GM19468 (cell line): ENCODE measurements around the gene TLR9.

Experiments
- ATAC-seq: cut with Tn5 transposase; IDR thresholded peaks from one replicate; pipeline ENCODE4 v1.9.1; 2021; ENCODE audit warnings: mild to moderate bottlenecking, moderate library complexity, moderate number of reproducible peaks; ENCODE audit not compliant: unreplicated experiment; ENCODE audit errors: extremely low read depth

TLR9 gene

DNA sequence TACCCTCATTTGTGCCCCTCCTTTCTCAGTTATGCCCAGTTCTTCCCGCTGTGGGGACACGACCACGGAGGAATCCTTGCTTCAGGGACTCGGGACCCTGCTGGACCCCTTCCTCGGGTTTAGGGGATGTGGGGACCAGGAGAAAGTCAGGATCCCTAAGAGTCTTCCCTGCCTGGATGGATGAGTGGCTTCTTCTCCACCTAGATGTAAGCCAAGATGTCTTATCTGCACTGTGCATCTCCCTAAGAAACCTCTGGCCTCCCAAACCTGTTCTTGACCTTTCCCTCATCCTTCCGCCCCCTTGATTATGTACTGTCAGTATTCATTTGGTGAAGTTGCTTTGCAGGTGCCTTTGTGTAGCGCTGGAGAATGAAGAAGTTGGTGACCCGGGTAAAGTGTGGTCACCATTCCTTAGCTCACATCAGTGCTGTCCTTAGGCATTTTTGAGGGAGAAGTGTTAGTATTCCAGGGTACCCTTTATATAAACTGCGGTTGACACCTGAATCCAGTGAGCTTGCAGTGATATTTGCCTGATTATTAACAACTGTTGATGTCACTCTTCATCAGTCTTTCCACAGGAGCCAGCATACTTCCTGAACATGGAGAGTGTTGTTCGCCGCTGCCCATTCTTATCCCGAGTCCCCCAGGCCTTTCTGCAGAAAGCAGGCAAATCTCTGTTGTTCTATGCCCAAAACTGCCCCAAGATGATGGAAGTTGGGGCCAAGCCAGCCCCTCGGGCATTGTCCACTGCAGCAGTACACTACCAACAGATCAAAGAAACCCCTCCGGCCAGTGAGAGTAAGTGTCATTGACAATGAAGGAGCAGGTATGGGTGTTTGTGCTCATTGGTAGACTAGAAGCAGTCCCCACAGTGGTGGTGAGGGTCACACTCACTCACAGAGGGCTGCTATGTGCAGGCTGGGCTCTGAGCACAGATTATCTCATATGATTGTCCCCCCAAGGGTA is 26.5 kb downstream of the TLR9 start:
- ATAC-seq, result no peak

DNA sequence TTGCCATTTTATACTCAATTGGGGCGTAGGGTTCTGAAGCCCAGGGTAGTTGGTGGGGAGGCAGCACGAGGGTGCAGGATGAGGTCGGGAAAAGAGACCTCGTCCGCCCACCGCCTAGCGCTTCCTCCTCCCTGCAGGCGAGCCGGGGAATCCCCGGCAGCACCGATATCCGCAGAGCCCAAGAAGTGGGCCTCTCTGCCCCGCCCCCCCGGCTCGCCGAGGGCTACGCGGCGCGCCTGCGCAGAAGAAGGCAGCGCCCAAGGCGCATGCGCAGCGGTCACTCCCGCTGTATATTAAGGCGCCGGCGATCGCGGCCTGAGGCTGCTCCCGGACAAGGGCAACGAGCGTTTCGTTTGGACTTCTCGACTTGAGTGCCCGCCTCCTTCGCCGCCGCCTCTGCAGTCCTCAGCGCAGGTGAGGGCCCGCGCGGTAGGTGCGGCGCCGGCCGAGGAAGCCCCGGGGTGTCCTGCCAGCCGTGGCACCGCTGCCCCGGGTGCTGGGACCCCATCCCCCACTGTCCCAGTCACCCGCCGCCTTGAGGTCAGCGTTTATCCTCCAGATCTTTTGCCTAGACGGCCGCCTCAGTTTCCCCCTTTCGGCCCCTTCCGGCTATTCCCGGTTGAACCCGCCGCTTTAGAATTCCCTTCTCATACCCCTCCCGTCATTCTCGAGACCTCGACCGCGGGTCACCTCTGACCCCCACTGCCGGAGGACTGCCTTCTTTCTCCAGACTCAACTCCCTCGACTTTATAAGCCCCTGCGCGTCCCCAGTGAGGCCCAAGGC is 27.4 kb downstream of the TLR9 start, which contains the start of gene ALAS1:
Gene ALAS1 (plus strand): TSS at position 319 of the 784 bp plus-strand sequence. CDS start 1,082 bp downstream, outside the sequence.
- peak; percentile 77 for ATAC-seq

DNA sequence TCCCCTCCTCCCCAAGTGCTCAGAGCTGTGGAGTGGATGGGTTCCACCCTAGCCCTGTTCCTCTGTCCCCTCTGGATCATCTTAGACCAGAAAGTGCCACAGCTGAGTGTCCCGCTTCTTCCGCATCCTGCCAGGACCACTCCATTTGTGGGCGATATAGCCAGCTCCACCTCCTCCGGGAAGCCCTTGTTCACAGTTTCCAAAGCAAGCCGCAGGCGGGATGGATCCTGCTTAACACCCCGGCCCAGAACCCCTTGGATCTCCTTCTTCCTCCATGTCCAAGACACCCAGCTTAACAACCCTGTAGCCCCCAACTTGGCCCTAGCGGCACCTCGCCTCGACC is 28.0 kb downstream of the TLR9 start:
- no peak for ATAC-seq

DNA sequence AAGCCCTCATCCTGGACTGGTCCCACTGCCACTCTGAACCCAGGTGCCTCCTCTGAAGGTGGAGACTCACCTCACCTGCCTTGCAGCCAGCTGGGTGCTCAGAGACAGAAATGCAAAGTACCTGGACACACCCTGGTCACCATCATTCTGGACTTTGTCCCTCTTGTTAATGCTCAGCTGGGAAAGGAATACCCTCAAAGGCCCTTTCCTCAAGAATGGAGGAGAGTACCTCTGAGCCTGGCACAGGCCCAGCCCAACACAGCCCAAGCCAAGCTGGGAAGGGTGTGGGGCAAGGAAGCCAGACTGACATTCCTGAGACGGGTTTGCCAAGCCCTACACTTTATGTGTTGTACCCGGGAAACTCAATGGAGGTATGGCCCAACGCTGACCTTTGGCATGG is 28.5 kb downstream of the TLR9 start:
- no peak for ATAC-seq

DNA sequence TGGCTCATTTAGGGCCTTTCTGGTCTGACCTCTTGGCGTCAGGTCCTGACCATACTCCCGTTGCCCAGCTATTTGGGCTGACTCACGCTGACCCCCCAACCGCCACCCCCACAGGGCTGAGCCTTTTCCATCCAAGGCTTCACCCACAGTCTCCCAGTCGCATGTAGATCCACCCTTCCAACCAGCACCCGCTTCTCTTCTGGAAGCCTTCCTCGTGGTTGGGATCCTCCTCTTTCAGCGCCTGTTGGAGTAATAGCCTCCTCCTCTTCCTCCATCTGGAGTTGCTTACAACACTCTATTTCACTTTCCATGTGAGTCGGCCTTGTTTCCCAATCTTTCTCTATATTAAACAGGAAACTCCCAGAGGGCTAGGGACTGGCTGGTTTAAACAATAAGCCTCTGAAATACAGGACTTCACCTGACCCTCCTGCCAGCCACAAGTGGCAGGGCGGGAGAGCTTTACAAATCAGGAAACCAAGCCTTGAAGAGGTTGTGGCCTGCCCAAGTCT is 29.6 kb downstream of the TLR9 start:
- ATAC-seq, result no peak

DNA sequence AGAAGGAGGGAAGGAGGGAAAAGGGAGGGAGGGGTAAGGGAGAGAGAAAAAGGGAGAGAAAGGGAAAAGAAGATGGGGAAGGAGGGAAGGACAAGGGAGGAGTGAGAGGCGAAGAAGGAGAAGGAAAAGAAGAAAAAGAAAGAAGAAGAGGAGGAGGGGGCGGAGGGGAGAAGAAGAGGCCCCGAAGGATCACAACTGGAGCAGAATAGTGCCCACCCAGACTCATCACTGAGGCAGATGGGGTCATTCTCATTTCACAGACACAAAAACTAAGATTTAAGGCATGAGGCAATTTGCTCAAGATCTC is 30.2 kb downstream of the TLR9 start:
- ATAC-seq, result no peak

DNA sequence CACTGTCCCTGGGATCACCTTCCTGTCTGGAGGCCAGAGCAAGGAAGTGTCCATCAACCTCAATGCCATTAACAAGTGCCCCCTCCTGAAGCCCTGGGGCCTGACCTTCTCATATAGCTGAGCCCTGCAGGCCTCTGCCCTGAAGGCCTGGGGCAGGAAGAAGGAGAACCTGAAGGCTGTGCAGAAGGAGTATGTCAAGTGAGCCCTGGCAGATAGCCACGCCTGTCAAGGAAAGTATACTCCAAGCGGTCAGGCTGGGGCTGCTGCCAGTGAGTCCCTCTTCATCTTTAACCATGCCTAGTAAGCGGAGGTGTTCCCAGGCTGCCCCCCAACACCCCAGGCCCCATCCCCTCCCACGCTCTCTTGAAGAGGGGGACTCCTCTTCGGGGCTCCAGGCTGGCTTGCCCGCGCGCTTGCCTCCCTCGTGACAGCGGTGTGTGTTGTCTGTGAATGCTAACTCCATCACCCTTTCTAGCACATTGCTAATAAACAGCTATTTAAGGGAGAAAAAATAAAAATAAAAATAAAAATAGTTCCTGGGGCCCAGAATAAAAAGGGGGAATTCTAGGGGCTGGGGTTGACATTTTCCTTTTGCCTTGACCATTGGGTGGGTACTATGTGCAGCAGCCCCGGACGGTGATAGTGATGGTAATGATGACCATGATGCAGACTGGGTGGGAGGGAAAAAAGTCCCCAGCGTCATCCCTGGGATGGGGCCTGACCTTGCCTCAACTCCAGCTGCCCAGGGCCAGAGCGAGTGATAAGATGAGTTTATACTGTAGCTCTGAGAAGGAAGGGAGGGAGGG is 30.8 kb downstream of the TLR9 start:
- no peak for ATAC-seq

DNA sequence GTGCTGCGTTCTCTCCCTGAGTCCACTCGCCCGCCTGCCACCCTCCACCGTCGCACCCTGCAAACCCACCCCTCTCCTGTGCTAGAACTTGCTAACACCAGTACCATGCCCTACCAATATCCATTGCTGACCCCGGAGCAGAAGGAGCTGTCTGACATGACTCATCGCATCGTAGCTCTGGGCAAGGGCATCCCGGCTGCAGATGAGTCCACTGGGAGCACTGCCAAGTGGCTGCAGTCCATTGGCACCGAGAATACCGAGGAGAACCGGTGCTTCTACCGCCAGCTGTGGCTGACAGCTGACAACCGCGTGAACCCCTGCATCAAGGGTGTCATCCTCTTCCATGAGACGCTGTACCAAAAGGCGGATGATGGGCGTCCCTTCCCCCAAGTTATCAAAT is 32.4 kb downstream of the TLR9 start:
- no peak for ATAC-seq

DNA sequence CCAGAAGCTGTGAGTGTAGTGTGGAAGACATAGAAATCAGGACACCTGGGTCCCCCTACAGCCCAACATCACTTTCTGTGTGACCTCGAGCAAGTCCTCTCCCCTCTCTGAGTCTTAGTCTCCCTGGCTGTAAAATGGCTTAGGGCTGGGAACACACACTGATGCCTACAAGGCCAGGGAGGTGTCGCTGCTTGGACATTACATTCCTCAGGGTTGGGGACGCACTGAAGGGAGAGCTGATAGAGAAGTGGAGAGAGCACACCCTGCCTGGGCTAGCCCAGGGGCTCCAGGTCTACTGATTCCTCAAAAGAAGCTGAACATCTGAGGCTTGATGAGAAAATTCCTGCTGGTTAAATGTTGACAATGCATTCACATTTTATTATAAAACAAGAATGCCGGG is 33.8 kb downstream of the TLR9 start:
- ATAC-seq, result no peak

DNA sequence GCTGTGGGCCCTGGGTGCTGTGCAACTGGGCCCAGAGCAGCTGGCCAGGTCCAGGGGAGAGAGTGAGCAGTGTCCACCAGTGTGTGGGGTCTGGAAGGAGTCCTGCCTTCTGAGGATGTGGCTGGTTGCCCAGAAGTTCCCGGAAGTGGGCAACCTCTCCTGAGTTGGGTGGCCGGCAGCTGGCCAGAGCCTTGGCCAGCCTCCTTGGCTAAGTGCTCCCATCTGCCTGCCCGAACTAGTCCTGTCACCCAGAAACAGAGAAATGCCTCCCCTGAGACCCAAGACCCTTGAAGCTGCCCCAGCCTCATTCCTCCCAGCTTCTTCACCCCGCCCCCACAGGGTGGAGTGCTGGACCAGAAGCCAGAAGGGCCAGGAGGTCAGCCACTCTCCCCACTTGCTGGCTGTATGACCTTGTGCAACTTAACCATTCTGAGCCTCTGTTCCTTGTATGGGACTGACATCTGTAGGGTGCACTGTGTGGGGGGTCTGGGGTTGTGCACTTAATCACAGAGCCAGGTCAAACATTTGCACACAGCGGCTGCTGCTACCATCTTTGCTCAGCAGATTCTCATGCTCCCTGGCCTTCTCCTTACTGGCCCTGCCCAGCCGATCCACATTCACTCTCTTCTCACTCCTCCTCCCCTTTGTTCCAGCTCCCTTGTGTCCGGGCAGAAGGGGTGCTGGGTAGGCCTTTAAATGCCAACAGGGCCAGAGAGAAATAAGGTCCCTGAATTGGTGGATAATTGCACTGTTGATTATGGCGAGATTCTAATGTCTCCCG is 35.0 kb downstream of the TLR9 start:
- ATAC-seq, result no peak

DNA sequence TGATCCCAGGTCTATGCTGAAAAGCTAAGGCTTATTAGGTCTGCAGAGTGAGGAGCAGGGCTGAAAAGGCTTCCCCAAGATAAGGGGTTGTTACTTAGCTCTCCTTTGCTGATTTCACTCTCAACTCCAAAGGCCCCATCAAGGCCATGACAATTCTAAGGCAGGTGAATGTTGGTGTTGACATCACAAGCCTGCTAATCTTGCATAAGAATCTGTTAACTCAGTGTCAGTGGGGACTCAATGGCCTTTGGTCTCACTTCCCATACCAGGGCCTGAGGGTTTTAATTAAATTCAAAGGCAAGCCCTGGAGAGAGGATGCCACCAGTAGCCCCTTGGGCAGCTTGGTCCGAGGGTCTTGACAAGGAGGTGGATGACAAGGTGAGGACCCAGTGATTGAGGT is 36.9 kb downstream of the TLR9 start:
- no peak for ATAC-seq

DNA sequence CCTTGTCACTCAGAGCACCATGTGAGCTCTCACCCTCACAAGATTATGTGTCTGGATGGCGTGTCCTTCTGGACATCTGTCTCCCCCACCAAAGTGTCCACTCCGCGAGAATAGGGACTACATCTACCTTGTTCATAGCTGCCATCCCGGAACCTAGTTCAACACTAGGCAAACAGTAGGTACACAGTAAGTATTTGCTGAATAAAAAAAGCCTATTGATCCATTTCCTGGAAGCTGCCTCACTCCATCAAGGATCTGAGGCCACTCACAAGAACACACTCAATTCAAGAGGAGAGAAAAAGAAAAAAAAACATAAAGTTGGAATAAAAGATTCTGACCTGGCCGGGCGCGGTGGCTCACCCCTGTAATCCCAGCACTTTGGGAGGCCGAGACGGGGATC is 38.7 kb downstream of the TLR9 start:
- ATAC-seq, result no peak

DNA sequence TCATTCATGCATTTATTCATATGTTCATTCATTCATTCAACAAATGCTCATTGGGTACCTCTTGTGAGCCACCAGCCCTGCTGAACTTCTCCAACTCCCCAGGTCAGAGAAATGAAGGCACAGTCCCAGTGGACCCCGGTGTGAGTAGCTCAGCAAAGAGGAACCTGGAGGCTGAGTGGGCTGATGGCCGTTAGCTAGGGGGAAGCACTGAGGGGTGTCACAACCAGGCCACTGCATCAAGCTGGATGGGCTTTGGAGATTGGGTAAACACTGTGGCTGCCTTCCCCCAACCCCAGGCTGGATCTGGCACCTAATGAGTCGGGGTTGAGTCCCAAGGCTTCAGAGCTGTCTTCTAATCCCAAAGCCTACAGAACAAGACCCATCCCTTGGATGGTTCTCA is 39.6 kb downstream of the TLR9 start:
- ATAC-seq, result no peak

DNA sequence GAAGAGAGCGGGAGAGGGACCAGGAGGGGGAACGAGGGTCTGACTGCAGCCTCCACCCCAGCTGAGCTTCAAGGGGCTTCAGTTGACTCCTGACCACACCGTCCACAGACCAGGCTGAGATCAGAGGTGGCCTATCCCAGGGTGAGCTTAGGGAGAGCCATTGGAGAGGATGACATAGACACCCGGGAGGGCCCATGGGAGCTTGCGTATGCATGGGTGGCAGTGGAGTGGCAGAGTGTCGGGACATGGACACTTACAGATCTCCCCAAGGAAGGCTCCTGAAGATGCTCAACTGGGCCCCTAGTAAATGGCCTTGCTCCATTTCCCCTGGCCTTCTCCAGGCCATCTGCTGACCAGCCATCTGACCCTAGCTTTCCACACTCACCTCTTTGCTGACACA is 40.1 kb downstream of the TLR9 start:
- no peak for ATAC-seq

DNA sequence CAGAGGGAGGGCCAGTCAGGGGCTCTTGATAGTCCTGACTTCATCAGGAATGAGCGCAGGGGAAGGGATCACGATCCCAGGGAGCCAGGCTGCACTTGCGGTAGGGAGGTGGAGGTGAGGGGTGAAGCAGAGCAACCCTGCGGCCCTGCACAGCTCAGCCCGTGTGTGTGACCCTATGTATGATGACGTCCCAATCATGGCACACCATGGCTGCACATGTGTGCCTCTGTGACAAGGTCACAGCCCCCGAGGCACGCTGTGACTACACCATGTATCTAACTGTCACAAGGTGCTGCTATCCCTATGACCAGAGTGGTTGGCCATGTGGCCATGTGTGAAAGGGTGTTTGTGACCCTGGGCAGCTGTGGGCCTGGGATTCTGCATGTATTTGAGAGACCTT is 40.8 kb downstream of the TLR9 start:
- no peak for ATAC-seq

DNA sequence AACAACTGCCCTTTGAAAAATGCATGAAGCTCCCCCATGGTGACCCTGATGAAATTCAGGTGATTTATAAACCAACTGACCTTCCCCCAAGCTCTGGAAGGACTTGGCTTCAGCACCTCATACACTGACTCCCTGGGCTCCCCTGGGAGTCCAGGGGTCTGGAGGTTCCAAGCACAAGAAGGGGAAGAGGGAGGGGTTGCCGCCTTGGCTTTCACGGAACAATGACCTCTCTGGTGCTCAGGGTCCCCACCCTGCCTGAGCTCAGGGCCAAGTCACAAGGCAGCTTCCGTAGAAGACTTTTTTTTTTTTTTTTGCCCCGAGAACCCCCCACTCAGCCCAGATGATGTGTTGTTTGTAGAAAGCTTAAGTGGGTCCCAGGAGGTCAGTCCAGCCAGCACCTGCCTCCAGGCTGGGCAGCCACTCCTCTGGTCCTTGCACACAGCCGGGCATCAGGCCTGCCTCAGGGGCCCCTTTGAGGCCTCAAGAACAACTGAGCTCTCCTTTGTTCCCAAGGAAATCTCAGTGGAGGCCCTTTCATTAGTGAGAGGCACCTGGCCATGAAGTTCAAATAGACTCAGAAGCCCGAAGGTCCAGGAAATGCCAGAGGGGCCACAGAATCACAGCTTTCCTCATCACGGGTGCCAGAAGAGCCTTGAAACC is 41.5 kb downstream of the TLR9 start:
- no peak for ATAC-seq

DNA sequence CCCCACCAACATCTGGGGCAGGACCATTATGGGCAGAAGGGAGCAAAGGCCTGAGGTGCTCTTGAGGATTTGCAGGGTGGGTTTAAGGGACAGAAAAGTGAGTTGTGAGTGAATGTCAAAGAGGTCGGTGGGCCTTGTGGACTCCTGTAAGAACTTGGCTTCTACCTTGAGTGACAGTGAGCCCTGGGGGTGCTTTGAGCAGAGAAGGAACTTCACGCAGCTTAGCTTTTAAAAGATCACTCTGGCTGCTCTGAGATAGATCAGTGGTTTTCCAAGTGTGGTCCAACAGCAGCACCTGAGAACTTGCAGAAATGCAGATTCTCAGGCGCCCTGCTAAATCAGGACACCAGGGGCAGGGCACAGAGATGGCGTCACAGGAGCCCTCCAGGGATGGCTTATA is 42.8 kb downstream of the TLR9 start:
- ATAC-seq, result no peak

DNA sequence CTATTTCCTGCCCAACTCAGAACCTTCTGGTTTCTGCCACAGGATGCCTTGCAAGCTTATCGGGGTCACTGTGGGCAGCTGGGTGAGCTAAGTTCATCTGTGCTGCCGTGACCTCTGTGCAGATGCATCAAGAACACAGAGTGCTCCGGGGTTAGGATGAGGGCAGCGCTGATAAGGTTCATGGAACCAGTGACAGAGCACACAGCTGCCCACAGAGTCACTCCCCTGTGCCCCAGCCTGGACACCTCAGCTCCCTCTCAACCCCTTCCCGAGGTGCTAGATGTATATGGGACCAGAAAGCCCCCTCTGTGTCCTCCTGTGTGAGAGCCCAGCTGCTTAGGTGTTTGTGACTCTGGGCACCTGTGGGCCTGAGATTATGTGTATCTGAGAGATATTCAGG is 43.2 kb downstream of the TLR9 start:
- no peak for ATAC-seq

DNA sequence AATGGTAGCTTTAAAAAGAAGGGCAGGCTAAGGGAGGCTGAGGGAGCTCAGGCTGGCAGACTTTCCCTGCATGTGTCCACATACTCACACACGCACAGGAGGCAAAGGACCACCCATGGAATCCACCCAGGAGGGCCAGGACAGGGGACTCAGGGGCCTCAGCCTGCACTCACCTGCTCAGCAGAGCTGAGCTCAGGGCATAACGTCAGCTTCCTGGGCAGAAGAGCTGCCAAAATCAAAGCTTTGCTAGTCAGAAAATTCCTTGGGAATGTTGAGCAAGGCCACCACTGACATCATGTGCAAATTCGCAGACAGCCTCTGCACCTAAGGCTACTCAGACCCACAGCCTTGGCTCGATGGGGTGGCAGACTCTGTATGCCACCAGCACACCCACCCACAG is 43.9 kb downstream of the TLR9 start:
- ATAC-seq, result no peak
